K562 (cell line): Measurements from ENCODE around the gene SESN3. TPM values are rescaled to one million over a fixed set of nuclear protein-coding genes. Genes with fewer than 3 reads are reported as not detected.

Experiments used
- BRCA1 ChIP-seq, 2 experiments: fragments of 450-650 bp in 1 of 2; sonication (generic) in 1 of 2; formaldehyde crosslinking in 1 of 2; IDR thresholded peaks; 2 replicates each; pipeline versions ENCODE4 v1.5.0 to v1.6.1; 2017 to 2020; ENCODE audit warnings: mild to moderate bottlenecking in 1 of 2, missing genetic modification reagents in 1 of 2
- CBFA2T2 ChIP-seq: fragments of 450-650 bp; conservative IDR thresholded peaks from 2 replicates; pipeline ENCODE4 v1.6.1; 2017; ENCODE audit warnings: mild to moderate bottlenecking
- EP300 ChIP-seq: IDR thresholded peaks from 2 replicates; pipeline ENCODE4 v1.6.1; 2012; ENCODE audit warnings: low read length, improper control_type of control experiment
- NUFIP1 ChIP-seq: fragments of 450-650 bp; IDR thresholded peaks from 2 replicates; pipeline ENCODE4 v1.6.1; 2018; ENCODE audit not compliant: partially characterized antibody
- POLR2G ChIP-seq: fragments of 200-400 bp; formaldehyde crosslinking; IDR thresholded peaks from 2 replicates; pipeline ENCODE4 v1.6.1; 2017; ENCODE audit warnings: low read depth, mild to moderate bottlenecking, antibody characterized with exemption, low read length, moderate library complexity
- SMARCE1 ChIP-seq: fragments of 450-650 bp; IDR thresholded peaks from 2 replicates; pipeline ENCODE4 v1.7.1; 2016; ENCODE audit warnings: mild to moderate bottlenecking
- ZNF174 ChIP-seq: fragments of 250-450 bp; sonication (Bioruptor Pico); IDR thresholded peaks from 2 replicates; pipeline ENCODE4 v1.4.0; 2020; ENCODE audit warnings: mild to moderate bottlenecking
- ZNF217 ChIP-seq: sonication (generic); formaldehyde crosslinking; IDR thresholded peaks from 2 replicates; pipeline ENCODE4 v1.8.0; 2022; ENCODE audit warnings: mild to moderate bottlenecking, missing genetic modification reagents
- ZNF445 ChIP-seq: fragments of 250-450 bp; sonication (Bioruptor Pico); IDR thresholded peaks from 2 replicates; pipeline ENCODE4 v1.4.0; 2020; ENCODE audit warnings: low read depth, mild to moderate bottlenecking, moderate library complexity
- ZNF584 ChIP-seq: fragments of 200-800 bp; sonication (Bioruptor generic); IDR thresholded peaks from 2 replicates; pipeline ENCODE4 v1.6.1; 2016; ENCODE audit warnings: low read depth, mild to moderate bottlenecking, missing genetic modification characterization, missing compliant biosample characterization
- polyA plus RNA-seq, 8 experiments: library from polyadenylated mRNA; depleted of rRNA in 4 of 8; stranded (reverse) in 5 of 8; unstranded in 3 of 8; fragments of >200 nt; fragmentation: Nextera tagmentation in 2 of 8; fragmentation: Illumina TruSeq in 1 of 8; extraction: Ambion mirVana in 2 of 8; extraction: Trizol in 1 of 8; gene quantifications; 2 replicates each; pipeline versions ENCODE4 v1.2.1 to v1.2.3, GENCODE V29; 2011 to 2014; ENCODE audit warnings: inconsistent platforms in 1 of 8, missing spikeins in 1 of 8
- total RNA-seq, 7 experiments: library from RNA; depleted of rRNA in 6 of 7; stranded (reverse); fragments of >200 nt in 6 of 7; fragmentation: Illumina TruSeq in 2 of 7; extraction: Trizol in 2 of 7; gene quantifications; 2 replicates each; pipeline versions ENCODE4 v1.2.1 to v1.2.3, GENCODE V29; 2011 to 2021; ENCODE audit warnings: low replicate concordance in 1 of 7
- TF ChIP-seq, protein P1 (sequence below): fragments of 250-450 bp; sonication (Bioruptor Pico); IDR thresholded peaks from 2 replicates; pipeline ENCODE4 v1.5.1; 2021; ENCODE audit warnings: mild to moderate bottlenecking
- TF ChIP-seq, protein P2 (sequence below): fragments of 450-650 bp; conservative IDR thresholded peaks from 2 replicates; pipeline ENCODE4 v1.6.1; 2016; ENCODE audit warnings: missing genetic modification characterization, low read depth, mild to moderate bottlenecking, control low read depth, missing compliant biosample characterization
- TF ChIP-seq, protein P3 (sequence below): fragments of 250-450 bp; sonication (Bioruptor Pico); IDR thresholded peaks from 2 replicates; pipeline ENCODE4 v1.8.0; 2021; ENCODE audit warnings: moderate library complexity, mild to moderate bottlenecking, inconsistent platforms
- TF ChIP-seq, protein P4 (sequence below): fragments of 450-650 bp; IDR thresholded peaks from 2 replicates; pipeline ENCODE4 v1.7.0; 2016; ENCODE audit warnings: borderline replicate concordance
- TF ChIP-seq, protein P5 (sequence below): fragments of 450-650 bp; IDR thresholded peaks from 2 replicates; pipeline ENCODE4 v1.6.1; 2018; ENCODE audit not compliant: partially characterized antibody

SESN3 gene
- total and polyA plus RNA-seq, 9 of the 15 experiments (the other 6 are each of a cell fraction or from before 2014, with no cell fraction given), result 0.44 to 2.6 (median 1.5) TPM

DNA sequence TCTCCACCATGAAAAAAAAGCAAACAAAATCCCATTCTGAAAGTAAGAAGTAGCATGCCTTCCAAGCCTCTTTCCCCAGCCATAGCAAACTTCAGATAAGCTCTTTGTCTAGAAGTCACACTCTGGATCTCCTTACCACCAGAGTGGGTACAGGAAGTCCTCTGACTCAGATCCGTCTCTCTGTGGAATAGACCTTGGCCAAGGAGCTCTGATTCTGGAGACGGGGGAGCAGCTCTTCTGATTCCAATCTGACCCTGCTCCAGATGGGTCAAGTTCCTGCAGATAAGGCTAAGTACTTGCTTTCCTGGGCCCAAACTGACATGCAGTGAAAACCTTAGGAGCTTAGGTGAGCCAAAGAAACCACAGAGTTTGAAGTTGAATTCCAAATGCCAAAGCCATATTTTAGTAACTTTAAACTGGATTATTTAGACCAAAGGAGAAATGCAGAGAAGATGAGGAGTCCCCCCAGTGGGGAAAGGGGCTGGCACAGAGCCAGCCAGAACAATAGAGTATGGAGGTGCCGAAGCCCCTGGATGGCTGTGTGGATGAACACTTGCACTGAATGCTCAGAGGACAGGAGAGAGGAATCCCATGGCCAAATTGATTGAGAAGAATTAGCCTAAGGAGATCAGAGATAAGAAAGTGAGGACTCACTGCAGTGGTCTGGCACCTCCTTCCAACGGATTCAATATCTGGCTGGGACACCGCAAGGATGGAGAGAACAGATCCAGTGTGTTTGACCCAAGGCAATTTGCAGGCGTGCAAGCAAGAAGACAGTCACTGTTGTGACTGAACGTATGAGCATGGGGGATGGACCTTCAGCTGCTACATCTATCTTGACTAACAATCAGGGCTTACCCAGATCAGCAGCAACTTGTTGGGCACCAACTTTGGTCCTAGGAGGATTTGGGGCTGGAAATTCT lies 86.4 kb downstream of the SESN3 start (continued):
- TF ChIP-seq, protein P1, sequence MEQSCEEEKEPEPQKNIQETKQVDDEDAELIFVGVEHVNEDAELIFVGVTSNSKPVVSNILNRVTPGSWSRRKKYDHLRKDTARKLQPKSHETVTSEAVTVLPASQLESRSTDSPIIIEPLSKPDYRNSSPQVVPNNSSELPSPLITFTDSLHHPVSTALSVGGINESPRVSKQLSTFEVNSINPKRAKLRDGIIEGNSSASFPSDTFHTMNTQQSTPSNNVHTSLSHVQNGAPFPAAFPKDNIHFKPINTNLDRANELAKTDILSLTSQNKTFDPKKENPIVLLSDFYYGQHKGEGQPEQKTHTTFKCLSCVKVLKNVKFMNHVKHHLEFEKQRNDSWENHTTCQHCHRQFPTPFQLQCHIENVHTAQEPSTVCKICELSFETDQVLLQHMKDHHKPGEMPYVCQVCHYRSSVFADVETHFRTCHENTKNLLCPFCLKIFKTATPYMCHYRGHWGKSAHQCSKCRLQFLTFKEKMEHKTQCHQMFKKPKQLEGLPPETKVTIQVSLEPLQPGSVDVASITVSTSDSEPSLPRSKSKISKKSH (CRISPR knock-in tag), result no peak
- TF ChIP-seq, protein P2, sequence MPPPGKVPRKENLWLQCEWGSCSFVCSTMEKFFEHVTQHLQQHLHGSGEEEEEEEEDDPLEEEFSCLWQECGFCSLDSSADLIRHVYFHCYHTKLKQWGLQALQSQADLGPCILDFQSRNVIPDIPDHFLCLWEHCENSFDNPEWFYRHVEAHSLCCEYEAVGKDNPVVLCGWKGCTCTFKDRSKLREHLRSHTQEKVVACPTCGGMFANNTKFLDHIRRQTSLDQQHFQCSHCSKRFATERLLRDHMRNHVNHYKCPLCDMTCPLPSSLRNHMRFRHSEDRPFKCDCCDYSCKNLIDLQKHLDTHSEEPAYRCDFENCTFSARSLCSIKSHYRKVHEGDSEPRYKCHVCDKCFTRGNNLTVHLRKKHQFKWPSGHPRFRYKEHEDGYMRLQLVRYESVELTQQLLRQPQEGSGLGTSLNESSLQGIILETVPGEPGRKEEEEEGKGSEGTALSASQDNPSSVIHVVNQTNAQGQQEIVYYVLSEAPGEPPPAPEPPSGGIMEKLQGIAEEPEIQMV (tag), result no peak
- TF ChIP-seq POLR2G (no peak), NUFIP1 (no peak), ZNF217 (CRISPR knock-in tag) (no peak), SMARCE1 (peak; percentile 74), ZNF445 (CRISPR knock-in tag) (no peak), ZNF584 (CRISPR knock-in tag) (no peak), CBFA2T2 (peak; percentile 49), BRCA1 (IDR thresholded peaks at IDR 0.05) (no peak), BRCA1 (CRISPR knock-in tag; IDR thresholded peaks at IDR 0.05) (no peak), EP300 (peak; percentile 70), ZNF174 (no peak)
- TF ChIP-seq, protein P3, sequence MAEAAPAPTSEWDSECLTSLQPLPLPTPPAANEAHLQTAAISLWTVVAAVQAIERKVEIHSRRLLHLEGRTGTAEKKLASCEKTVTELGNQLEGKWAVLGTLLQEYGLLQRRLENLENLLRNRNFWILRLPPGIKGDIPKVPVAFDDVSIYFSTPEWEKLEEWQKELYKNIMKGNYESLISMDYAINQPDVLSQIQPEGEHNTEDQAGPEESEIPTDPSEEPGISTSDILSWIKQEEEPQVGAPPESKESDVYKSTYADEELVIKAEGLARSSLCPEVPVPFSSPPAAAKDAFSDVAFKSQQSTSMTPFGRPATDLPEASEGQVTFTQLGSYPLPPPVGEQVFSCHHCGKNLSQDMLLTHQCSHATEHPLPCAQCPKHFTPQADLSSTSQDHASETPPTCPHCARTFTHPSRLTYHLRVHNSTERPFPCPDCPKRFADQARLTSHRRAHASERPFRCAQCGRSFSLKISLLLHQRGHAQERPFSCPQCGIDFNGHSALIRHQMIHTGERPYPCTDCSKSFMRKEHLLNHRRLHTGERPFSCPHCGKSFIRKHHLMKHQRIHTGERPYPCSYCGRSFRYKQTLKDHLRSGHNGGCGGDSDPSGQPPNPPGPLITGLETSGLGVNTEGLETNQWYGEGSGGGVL (CRISPR knock-in tag), result no peak
- TF ChIP-seq, protein P4, sequence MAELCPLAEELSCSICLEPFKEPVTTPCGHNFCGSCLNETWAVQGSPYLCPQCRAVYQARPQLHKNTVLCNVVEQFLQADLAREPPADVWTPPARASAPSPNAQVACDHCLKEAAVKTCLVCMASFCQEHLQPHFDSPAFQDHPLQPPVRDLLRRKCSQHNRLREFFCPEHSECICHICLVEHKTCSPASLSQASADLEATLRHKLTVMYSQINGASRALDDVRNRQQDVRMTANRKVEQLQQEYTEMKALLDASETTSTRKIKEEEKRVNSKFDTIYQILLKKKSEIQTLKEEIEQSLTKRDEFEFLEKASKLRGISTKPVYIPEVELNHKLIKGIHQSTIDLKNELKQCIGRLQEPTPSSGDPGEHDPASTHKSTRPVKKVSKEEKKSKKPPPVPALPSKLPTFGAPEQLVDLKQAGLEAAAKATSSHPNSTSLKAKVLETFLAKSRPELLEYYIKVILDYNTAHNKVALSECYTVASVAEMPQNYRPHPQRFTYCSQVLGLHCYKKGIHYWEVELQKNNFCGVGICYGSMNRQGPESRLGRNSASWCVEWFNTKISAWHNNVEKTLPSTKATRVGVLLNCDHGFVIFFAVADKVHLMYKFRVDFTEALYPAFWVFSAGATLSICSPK, result no peak
- TF ChIP-seq, protein P5, sequence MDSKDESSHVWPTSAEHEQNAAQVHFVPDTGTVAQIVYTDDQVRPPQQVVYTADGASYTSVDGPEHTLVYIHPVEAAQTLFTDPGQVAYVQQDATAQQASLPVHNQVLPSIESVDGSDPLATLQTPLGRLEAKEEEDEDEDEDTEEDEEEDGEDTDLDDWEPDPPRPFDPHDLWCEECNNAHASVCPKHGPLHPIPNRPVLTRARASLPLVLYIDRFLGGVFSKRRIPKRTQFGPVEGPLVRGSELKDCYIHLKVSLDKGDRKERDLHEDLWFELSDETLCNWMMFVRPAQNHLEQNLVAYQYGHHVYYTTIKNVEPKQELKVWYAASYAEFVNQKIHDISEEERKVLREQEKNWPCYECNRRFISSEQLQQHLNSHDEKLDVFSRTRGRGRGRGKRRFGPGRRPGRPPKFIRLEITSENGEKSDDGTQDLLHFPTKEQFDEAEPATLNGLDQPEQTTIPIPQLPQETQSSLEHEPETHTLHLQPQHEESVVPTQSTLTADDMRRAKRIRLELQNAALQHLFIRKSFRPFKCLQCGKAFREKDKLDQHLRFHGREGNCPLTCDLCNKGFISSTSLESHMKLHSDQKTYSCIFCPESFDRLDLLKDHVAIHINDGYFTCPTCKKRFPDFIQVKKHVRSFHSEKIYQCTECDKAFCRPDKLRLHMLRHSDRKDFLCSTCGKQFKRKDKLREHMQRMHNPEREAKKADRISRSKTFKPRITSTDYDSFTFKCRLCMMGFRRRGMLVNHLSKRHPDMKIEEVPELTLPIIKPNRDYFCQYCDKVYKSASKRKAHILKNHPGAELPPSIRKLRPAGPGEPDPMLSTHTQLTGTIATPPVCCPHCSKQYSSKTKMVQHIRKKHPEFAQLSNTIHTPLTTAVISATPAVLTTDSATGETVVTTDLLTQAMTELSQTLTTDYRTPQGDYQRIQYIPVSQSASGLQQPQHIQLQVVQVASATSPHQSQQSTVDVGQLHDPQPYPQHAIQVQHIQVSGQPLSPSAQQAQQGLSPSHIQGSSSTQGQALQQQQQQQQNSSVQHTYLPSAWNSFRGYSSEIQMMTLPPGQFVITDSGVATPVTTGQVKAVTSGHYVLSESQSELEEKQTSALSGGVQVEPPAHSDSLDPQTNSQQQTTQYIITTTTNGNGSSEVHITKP, result no peak
